GM21619 (cell line): ENCODE data around the gene MXI1.

Source experiments
- ATAC-seq: cut with Tn5 transposase; IDR thresholded peaks from one replicate; pipeline ENCODE4 v1.9.1; 2021; ENCODE audit not compliant: unreplicated experiment

The MXI1 gene

GRCh38 chr10:110273474-110273873 is 66.1 kb downstream of the MXI1 start:
- no peak for ATAC-seq

GRCh38 chr10:110274072-110274627 is 66.7 kb downstream of the MXI1 start:
- peak; percentile 43 for ATAC-seq

GRCh38 chr10:110274647-110275046 is 67.2 kb downstream of the MXI1 start:
- no peak for ATAC-seq

- no peak for ATAC-seq
Observed at GRCh38 chr10:110275128-110275729, 67.8 kb downstream of the MXI1 start.

- no peak for ATAC-seq
Observed at GRCh38 chr10:110276603-110277002, 69.2 kb downstream of the MXI1 start.

GRCh38 chr10:110277591-110277990 is 70.2 kb downstream of the MXI1 start:
- no peak for ATAC-seq

- ATAC-seq = no peak
Observed at GRCh38 chr10:110278562-110279406, 71.4 kb downstream of the MXI1 start.

- no peak for ATAC-seq
Observed at GRCh38 chr10:110279407-110279986, 72.1 kb downstream of the MXI1 start.

GRCh38 chr10:110284262-110284661 is 76.9 kb downstream of the MXI1 start:
- ATAC-seq = no peak

- no peak for ATAC-seq
Observed at GRCh38 chr10:110285501-110285900, 78.1 kb downstream of the MXI1 start.

- no peak for ATAC-seq
Observed at GRCh38 chr10:110286841-110287240, 79.4 kb downstream of the MXI1 start.

- ATAC-seq = no peak
Observed at GRCh38 chr10:110296966-110297365, 89.6 kb downstream of the MXI1 start.

- ATAC-seq = no peak
Observed at GRCh38 chr10:110300486-110300986, 93.1 kb downstream of the MXI1 start.

GRCh38 chr10:110303681-110304080 is 96.3 kb downstream of the MXI1 start:
- ATAC-seq = no peak

- peak; percentile 37 for ATAC-seq
Observed at GRCh38 chr10:110304394-110304779, 97.0 kb downstream of the MXI1 start.

GRCh38 chr10:110304780-110305421 is 97.5 kb downstream of the MXI1 start, which contains the start of gene SMNDC1:
Gene SMNDC1 (minus strand): TSS chr10:110304920. CDS start chr10:110303587, 1,333 bp downstream.
- peak; percentile 84 for ATAC-seq

GRCh38 chr10:110305767-110306451 is 98.5 kb downstream of the MXI1 start:
- peak; percentile 41 for ATAC-seq

- no peak for ATAC-seq
Observed at GRCh38 chr10:110306452-110306768, 99.0 kb downstream of the MXI1 start.

- no peak for ATAC-seq
Observed at GRCh38 chr10:110307805-110308204, 100.4 kb downstream of the MXI1 start.

- ATAC-seq = no peak
Observed at GRCh38 chr10:110310741-110311140, 103.3 kb downstream of the MXI1 start.
